Mesenchymal stem cell (in vitro differentiated cells and primary cell): ENCODE results near the gene RNF32.
"Not testable (repeated sequence)": the region's sequence is repeated elsewhere in the genome, so short reads cannot be mapped to it uniquely, and the experiment has no call there.

Experiments
- DNase-seq: peaks from one replicate; pipeline ENCODE4 v3.0.0-alpha.2; 2013
- H2AFZ ChIP-seq: one replicate; pipeline ENCODE4 v1.6.1; 2013; ENCODE audit warnings: low read depth, mild to moderate bottlenecking, control low read depth, inconsistent platforms, low read length, moderate library complexity
- H2AK5ac ChIP-seq: 2 replicates; pipeline ENCODE4 v1.6.1; 2013; ENCODE audit warnings: low read length, moderate library complexity, mild to moderate bottlenecking, inconsistent platforms; ENCODE audit not compliant: severe bottlenecking
- H2BK120ac ChIP-seq: one replicate; pipeline ENCODE4 v1.6.1; 2013; ENCODE audit warnings: low read depth, mild to moderate bottlenecking, inconsistent platforms, low read length, moderate library complexity
- H2BK12ac ChIP-seq, 2 experiments: one replicate each; pipeline ENCODE4 v1.6.1; 2013; ENCODE audit warnings: inconsistent platforms in 2 of 2, low read length in 2 of 2, mild to moderate bottlenecking in 2 of 2, moderate library complexity in 2 of 2, control low read depth in 1 of 2
- H2BK15ac ChIP-seq: one replicate; pipeline ENCODE4 v1.6.1; 2013; ENCODE audit warnings: mild to moderate bottlenecking, low read depth, inconsistent platforms; ENCODE audit not compliant: poor library complexity, severe bottlenecking
- H2BK5ac ChIP-seq: 2 replicates; pipeline ENCODE4 v1.6.1; 2013; ENCODE audit warnings: low read depth, mild to moderate bottlenecking, low read length, control low read depth, inconsistent platforms; ENCODE audit not compliant: poor library complexity, severe bottlenecking
- H3K14ac ChIP-seq, 2 experiments: one replicate each; pipeline ENCODE4 v1.6.1; 2013; ENCODE audit warnings: inconsistent platforms in 2 of 2, low read length in 2 of 2, control low read depth in 1 of 2, mild to moderate bottlenecking in 1 of 2, moderate library complexity in 1 of 2
- H3K18ac ChIP-seq, 2 experiments: one replicate each; pipeline ENCODE4 v1.6.1; 2013; ENCODE audit warnings: inconsistent platforms in 2 of 2, low read length in 2 of 2, control low read depth in 1 of 2, low read depth in 1 of 2, mild to moderate bottlenecking in 1 of 2
- H3K23ac ChIP-seq, 2 experiments: one replicate each; pipeline ENCODE4 v1.6.1; 2013; ENCODE audit warnings: inconsistent platforms in 2 of 2, low read length in 2 of 2, mild to moderate bottlenecking in 2 of 2, moderate library complexity in 2 of 2, control low read depth in 1 of 2
- H3K27ac ChIP-seq: 2 replicates; pipeline ENCODE4 v1.5.1; 2013; ENCODE audit warnings: mild to moderate bottlenecking, moderate library complexity, low read length, control low read depth, inconsistent platforms; ENCODE audit not compliant: poor library complexity, severe bottlenecking
- H3K27me3 ChIP-seq, 2 experiments: 2 replicates each; pipeline versions ENCODE4 v1.6.1 to v1.7.0; 2013; ENCODE audit warnings: low read length in 2 of 2, mild to moderate bottlenecking in 2 of 2, moderate library complexity in 2 of 2, control low read depth in 1 of 2, inconsistent platforms in 1 of 2; ENCODE audit not compliant: control insufficient read depth in 1 of 2, insufficient read depth in 1 of 2
- H3K36me3 ChIP-seq, 2 experiments: 2 replicates each; pipeline versions ENCODE4 v1.6.1 to v1.7.0; 2013; ENCODE audit warnings: low read length in 2 of 2, control low read depth in 1 of 2, inconsistent platforms in 1 of 2, low read depth in 1 of 2, mild to moderate bottlenecking in 1 of 2; ENCODE audit not compliant: insufficient read depth in 2 of 2, control insufficient read depth in 1 of 2
- H3K4ac ChIP-seq, 2 experiments: one replicate each; pipeline ENCODE4 v1.6.1; 2013; ENCODE audit warnings: inconsistent platforms in 2 of 2, low read length in 2 of 2, mild to moderate bottlenecking in 2 of 2, moderate library complexity in 2 of 2, control low read depth in 1 of 2, low read depth in 1 of 2
- H3K4me1 ChIP-seq: 2 replicates; pipeline ENCODE4 v1.6.1; 2013; ENCODE audit warnings: low read depth, low read length, control low read depth; ENCODE audit not compliant: control insufficient read depth, insufficient read depth
- H3K4me2 ChIP-seq: 2 replicates; pipeline ENCODE4 v1.6.1; 2013; ENCODE audit warnings: low read length, mild to moderate bottlenecking, inconsistent platforms; ENCODE audit not compliant: poor library complexity, severe bottlenecking
- H3K4me3 ChIP-seq, 2 experiments: 2 replicates each; pipeline versions ENCODE4 v1.5.1 to v1.7.0; 2013; ENCODE audit warnings: low read length in 2 of 2, mild to moderate bottlenecking in 2 of 2, control low read depth in 1 of 2, low read depth in 1 of 2; ENCODE audit not compliant: insufficient read depth in 1 of 2
- H3K79me1 ChIP-seq: replicated peaks from 2 replicates; pipeline ENCODE4 v1.6.1; 2013; ENCODE audit warnings: mild to moderate bottlenecking, control low read depth, low read length, inconsistent platforms; ENCODE audit not compliant: poor library complexity, severe bottlenecking
- H3K9ac ChIP-seq: 2 replicates; pipeline ENCODE4 v1.7.0; 2013; ENCODE audit warnings: mild to moderate bottlenecking, low read length, moderate library complexity
- H3K9me3 ChIP-seq: 2 replicates; pipeline ENCODE4 v1.7.0; 2013; ENCODE audit warnings: mild to moderate bottlenecking, low read length; ENCODE audit not compliant: control insufficient read depth
- H4K8ac ChIP-seq: one replicate; pipeline ENCODE4 v1.6.1; 2013; ENCODE audit warnings: inconsistent platforms, mild to moderate bottlenecking, low read length, moderate library complexity
- H4K91ac ChIP-seq: one replicate; pipeline ENCODE4 v1.6.1; 2013; ENCODE audit warnings: mild to moderate bottlenecking, low read length, inconsistent platforms
- WGBS: methylation state at CpG from one replicate; pipeline ENCODE4 v1.1.7; 2013; ENCODE audit warnings: mixed read lengths; 5-methylcytosine and 5-hydroxymethylcytosine counted together

The RNF32 gene

GRCh38 chr7:156635529-156636385 is 4.8 kb upstream of the RNF32 start:
- no peak overlapping the region for H2AFZ ChIP-seq
- H2BK5ac ChIP-seq, result no peak overlapping the region
- H3K4me1 ChIP-seq, result peaks cover 9% of the 10 kb centered on the region
- no peak overlapping the region for H3K4me3 ChIP-seq
- DNase-seq, result no peak
- H3K18ac ChIP-seq, result no peak overlapping the region
- H3K36me3 ChIP-seq, result no peaks in the 10 kb centered on the region
- H3K79me1 ChIP-seq, result peaks cover 14% of the 10 kb centered on the region
- H3K4me2 ChIP-seq, result no peak overlapping the region
- H3K9ac ChIP-seq, result no peak overlapping the region
- 97% methylated on average over 1 of the region's 7 CpGs for WGBS
- H3K27me3 ChIP-seq, result no peaks in the 10 kb centered on the region
- H3K27ac ChIP-seq, result no peak overlapping the region
- H3K9me3 ChIP-seq, result no peaks in the 10 kb centered on the region
- H2BK120ac ChIP-seq, result no peak overlapping the region
- H2AK5ac ChIP-seq, result no peak overlapping the region
- H3K4ac ChIP-seq, result no peak overlapping the region
- H2BK15ac ChIP-seq, result no peak overlapping the region
- H4K91ac ChIP-seq, result no peak overlapping the region
- no peak overlapping the region for H4K8ac ChIP-seq
- no peak overlapping the region for H3K14ac ChIP-seq
- H2BK12ac ChIP-seq, result no peak overlapping the region
- no peak overlapping the region for H3K23ac ChIP-seq

GRCh38 chr7:156637093-156637492 is 3.5 kb upstream of the RNF32 start:
- not testable (repeated sequence) for H2BK5ac ChIP-seq, H2AFZ ChIP-seq, H3K9ac ChIP-seq, H2BK120ac ChIP-seq, H3K27ac ChIP-seq, H2BK12ac ChIP-seq, H3K27me3 ChIP-seq, H2BK15ac ChIP-seq, H3K23ac ChIP-seq, H4K91ac ChIP-seq, H3K4ac ChIP-seq, H3K18ac ChIP-seq, H3K4me2 ChIP-seq, H3K4me3 ChIP-seq, H3K14ac ChIP-seq, H3K9me3 ChIP-seq, H4K8ac ChIP-seq, DNase-seq, H2AK5ac ChIP-seq, H3K36me3 ChIP-seq, H3K4me1 ChIP-seq
- H3K79me1 ChIP-seq, result peaks cover 16% of the 10 kb centered on the region
- WGBS, result over 99% methylated on average over 5 of the region's 7 CpGs

GRCh38 chr7:156638443-156639077 is 2.0 kb upstream of the RNF32 start:
- no peak overlapping the region for H3K27ac ChIP-seq
- WGBS, result 98% methylated on average over 8 of the region's 8 CpGs

More at GRCh38 chr7:156638443-156639077, 2.0 kb upstream of the RNF32 start:
- H3K4me3 ChIP-seq, result no peak overlapping the region
- H3K4me2 ChIP-seq, result no peak overlapping the region
- DNase-seq, result no peak
- H3K27me3 ChIP-seq, result no peaks in the 10 kb centered on the region
- H4K8ac ChIP-seq, result no peak overlapping the region
- no peak overlapping the region for H2BK5ac ChIP-seq
- H2BK15ac ChIP-seq, result no peak overlapping the region
- no peak overlapping the region for H2BK12ac ChIP-seq
- H4K91ac ChIP-seq, result no peak overlapping the region
- no peak overlapping the region for H3K14ac ChIP-seq
- no peak overlapping the region for H2AK5ac ChIP-seq
- no peak overlapping the region for H3K18ac ChIP-seq
- no peak overlapping the region for H2AFZ ChIP-seq
- no peak overlapping the region for H3K4ac ChIP-seq
- no peaks in the 10 kb centered on the region for H3K9me3 ChIP-seq
- no peak overlapping the region for H3K23ac ChIP-seq
- H3K79me1 ChIP-seq, result peaks cover 16% of the 10 kb centered on the region
- no peak overlapping the region for H3K9ac ChIP-seq
- no peaks in the 10 kb centered on the region for H3K36me3 ChIP-seq
- H3K4me1 ChIP-seq, result peaks cover 9% of the 10 kb centered on the region
- no peak overlapping the region for H2BK120ac ChIP-seq
